ENCODE results near the gene TLR4.

TLR4 gene

GRCh38 chr9:117704024-117704575, at the start of gene TLR4:
Gene TLR4 (plus strand): TSS chr9:117704403. CDS start chr9:117704473, 70 bp downstream.
- peak in 48 of 58 donors; percentile 3 to 72 (median 30) for DNase-seq

- peak in 2 of 58 donors; percentile 2 to 5 for DNase-seq
Observed at GRCh38 chr9:117656002-117656401, 48.2 kb upstream of the TLR4 start.

DNA sequence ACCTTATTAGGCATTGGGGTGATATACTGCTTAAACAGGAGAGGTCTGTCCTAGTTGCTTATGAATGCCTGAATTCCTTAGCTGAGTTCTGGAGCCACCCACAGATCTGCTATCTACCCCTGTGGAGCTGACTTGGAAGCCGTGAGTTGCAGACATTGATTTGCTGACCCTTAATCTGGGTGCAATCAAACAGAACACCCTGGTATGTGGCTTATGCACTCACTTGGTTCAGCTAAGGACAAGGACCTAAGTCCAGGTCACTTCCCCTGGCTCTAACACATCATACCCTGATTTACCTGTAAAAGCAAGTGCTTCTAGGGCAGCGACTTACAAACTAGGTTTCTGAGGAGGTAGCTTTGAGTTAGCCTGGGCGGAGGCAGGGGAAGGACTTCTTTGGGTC, 41.6 kb upstream of the TLR4 start:
- DNase-seq: no peak

DNA sequence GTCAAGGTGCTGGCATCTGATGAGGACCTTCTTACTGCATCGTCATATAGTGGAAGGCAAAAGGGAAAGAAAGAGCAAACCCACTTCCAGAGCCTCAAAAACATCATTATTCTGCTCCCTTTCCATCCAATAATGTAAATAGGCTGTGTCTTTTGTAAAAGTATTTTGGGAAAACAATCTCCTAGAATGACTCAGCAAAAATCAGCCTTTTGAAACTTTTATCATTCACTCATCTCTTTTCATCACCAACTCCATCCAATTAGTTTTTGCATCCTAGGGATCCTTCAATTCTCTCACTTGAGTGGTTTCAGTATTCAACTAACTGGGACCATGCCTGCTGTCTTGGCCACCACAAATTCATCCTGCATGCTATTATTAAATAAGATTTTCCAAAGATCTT, 39.8 kb upstream of the TLR4 start:
- DNase-seq: no peak

- no peak for DNase-seq
Observed at GRCh38 chr9:117665601-117666385, 38.4 kb upstream of the TLR4 start.

DNA sequence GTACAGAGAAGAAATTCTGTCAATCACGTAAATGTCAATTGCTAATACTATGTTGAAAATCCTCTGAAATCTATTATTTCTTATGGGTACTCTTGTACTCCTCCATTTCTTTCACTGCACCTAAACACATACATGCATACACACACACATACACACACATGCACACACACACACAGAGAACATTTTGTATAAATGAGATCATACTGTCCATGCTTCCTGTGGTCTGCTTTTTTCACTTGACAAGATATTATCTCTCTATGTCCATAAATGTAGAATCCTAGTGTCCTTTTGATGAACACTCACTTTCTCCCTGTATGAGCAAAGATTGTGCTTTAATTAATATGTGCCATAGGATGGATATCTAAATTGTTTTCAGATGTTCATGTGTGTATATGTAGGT, 32.7 kb upstream of the TLR4 start:
- no peak for DNase-seq

DNA sequence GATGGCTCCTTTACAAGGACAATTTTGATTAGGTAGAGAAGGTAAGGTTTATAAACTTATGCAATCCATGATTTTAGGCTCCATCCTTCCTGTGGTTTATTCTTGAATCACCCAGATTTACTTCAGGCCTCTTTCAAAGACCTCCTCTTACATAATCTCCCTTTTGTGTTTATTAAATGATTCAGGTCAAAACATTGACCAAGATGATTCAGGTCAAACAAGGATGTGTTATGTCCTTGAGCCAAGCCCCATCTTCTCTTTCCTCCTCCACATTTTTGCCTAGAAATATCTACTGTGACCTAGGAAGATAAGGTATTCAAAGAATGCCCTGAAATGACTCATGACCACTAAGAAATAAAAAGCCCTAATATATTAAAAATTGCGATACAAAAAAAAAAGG, 31.8 kb upstream of the TLR4 start:
- no peak for DNase-seq

GRCh38 chr9:117677572-117677971, 26.6 kb upstream of the TLR4 start:
- DNase-seq: no peak

DNA sequence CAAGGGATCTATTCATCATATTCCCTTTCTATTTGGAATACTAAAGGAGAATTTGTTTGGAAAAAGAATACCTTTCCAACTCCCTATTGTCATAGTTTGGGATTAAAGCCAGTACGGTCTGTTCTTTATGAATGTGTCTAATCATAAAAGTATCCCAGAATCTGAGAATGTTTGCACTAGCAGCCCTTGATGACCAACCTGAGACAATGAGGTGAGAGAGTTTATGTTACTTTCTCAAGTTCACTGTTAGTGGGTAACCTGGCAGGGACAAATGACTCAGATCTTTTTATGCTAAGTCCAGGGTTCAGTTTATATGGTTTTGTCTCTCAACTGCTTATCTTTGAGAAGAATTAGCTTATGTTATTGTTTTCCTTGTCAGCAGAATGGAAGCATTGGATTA, 25.3 kb upstream of the TLR4 start:
- no peak for DNase-seq

GRCh38 chr9:117679416-117679815, 24.8 kb upstream of the TLR4 start:
- DNase-seq: no peak

DNA sequence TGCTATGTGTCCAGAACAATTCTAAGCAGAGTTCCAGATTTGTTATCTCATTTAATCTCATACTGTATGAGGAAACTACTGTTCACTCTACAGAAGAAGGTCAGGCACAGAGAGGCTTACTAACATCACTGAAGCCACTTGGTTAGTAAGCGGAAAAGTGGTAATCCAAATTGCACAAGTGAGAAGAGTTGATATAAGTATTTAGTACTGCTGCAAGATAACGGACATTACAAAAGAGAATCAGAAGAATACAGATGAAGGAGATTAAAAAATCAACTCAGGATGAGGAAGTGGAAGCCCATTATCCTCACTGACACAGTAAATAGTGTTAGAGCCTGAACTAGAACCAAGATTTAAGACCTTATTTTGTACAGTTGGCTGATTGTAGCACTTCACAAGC, 22.3 kb upstream of the TLR4 start:
- DNase-seq: no peak

DNA sequence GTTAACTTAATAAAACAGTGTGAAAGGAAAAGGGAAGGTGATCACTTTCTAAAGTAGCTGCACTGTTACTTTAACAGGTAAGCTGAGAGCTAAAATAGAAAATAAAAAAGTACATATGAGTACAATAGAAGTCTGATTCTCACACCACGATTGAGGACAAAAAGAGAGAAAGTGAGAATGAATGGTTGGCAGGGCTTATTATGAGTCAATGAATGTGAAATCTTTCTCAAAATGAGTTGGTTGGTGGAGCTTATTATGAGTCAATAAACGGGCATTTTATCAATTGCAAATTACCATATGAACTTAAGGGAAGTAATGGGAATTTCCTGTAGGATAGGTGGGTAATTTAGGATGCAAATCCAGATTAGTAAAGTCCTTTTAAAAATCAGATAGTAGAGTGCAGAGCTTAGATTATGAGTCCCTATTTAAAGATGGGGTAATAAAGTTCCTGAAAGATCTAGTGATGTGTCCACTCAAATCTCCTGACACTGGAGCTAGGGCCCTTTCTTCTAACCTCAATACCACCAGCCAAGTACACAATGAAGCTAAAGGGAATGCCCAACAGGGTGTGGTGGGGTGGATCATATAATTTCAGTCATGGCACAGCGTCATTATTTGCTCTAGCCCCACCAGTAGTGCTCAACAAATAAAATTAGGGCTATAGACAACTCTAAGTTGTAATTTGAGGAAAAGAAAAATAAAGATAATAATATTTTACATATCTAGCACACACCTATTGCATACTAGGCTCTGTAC, 21.1 kb upstream of the TLR4 start:
- no peak for DNase-seq

- no peak for DNase-seq
Observed at GRCh38 chr9:117687532-117687931, 16.7 kb upstream of the TLR4 start.

DNA sequence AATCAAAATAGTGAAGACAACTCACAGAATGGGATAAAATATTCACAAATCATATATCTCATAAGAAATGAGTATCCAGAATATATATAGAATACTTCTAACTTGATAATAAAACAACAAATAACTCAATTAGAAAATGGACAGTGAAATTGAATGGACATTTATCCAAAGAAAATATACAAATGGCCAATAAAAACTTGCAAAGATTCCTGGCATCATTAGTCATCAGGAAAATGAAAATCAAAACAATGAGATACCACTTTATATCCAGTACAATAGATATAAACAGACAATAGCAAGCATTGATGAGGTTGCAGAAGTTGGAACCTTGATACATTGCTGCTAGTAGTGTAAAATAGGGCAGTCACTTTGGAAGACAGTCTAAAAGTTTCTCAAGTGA, 12.8 kb upstream of the TLR4 start:
- DNase-seq: no peak

DNA sequence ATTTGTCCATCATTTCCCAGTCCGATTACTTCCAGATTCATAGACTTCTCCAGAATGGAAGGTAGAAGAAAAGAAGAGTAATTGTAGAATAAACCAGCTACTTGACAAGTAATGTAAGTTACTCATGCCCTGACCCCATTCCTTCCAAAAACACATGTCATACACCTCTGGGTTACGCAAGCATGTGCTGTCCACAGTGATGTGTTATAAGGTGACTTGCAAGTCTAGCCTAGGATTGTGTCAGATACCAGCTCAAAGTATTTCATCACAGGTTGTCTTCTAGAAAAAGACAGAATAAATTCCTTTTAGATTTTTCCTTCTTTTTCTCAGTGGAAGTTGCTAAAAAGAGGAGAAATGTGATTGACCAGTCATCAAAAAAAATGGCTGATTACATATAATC, 8.0 kb upstream of the TLR4 start:
- no peak for DNase-seq

GRCh38 chr9:117697046-117697445, 7.2 kb upstream of the TLR4 start:
- DNase-seq: no peak

- DNase-seq: no peak
Observed at GRCh38 chr9:117703537-117703936, 666 bp upstream of the TLR4 start.

- DNase-seq: no peak
Observed at GRCh38 chr9:117704597-117704996, 394 bp downstream of the TLR4 start.

DNA sequence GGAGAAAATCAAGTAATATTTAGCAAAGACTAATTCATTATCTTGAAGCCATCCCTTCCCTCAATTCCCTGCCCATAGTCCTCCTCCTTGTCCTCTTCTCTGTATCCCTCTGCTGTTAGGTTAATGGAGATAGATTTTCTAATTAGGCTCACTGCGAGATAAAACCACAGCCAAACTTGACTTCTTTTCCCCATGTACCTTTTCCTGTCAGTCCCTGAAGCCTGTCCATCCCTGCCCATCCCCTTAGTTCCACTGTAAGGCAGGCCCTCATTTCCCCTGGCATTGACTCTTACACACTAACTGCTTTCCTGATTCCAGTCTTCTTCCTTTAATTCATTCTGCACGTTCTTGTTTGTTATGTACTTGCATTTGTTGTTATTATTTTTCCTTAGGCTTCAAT, 1.2 kb downstream of the TLR4 start:
- DNase-seq: no peak

DNA sequence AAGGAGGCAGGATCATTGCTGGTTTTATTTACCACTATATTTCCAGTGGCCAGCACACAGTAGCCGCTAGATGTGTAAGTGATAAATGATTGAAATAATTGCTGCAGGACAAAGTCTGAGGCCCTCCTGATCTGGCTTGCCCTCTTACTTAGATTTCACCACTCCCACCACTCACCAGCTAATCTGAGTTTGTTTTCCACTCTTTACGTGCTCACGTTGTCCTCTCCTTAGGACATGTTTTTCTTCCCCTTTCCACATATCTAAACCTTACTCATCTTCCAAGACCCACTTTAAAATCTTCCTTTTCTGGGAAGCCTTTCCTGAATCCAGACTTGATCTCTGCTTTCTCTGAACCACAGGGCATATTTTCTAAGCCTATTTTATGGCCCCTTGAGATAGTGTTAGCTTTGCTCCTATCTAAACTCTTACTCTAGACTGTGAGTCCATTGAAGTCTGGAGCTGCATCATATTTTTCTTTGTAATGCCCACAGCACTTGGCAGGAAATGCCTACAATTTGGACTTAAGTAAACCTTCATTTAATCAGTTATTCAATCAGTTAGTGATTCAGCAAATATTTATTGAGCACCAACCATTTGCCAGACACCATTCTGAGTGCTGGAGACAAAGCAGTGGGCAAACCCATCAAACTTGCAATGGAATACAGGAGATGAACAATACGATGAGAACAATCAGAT, 2.4 kb downstream of the TLR4 start:
- DNase-seq: no peak

GRCh38 chr9:117707561-117707960, 3.4 kb downstream of the TLR4 start:
- no peak for DNase-seq

DNA sequence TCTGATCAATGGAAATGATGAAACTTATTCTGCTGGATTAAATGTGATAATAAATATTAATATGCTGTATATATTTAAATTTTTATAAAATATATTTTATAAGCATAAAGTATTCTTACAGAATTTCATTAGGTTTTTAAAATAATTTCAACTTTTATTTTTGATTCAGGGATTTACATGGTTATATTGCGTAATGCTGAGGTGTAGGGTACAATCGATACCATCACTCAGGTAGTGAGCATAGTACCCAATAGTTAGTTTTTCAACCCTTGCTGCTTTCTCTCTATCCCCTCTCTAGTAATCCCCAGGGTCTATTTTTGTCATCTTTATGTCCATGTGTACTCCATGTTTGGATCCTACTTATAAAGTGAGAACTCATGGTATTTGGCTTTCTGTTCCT, 5.7 kb downstream of the TLR4 start:
- DNase-seq: no peak
